HCT116 (cell line): ENCODE measurements around the gene DBNL. TPM values are rescaled to one million over a fixed set of nuclear protein-coding genes. Genes with fewer than 3 reads are reported as not detected.

Experiments
- ATAC-seq: fragments of 200-7000 bp; cut with Tn5 transposase; 2 replicates; pipeline ENCODE4 v1.9.1; 2020; ENCODE audit warnings: mild to moderate bottlenecking, moderate library complexity
- BruUV-seq: library from RNA; stranded (reverse); fragments of 400-500 nt; replicated peaks from 2 replicates; lab custom pipeline; 2021; lab: Mats Ljungman, UMichigan
- CTCF ChIA-PET: fragments of 300-600 bp; sonication (Branson Sonifier 250); formaldehyde crosslinking; loops from one replicate; lab custom pipeline; 2021; ENCODE audit warnings: antibody characterized with exemption; lab: Charles Lee
- POLR2A ChIA-PET: fragments of 300-600, 350-600 bp; sonication (Branson Sonifier 250); formaldehyde crosslinking; loops from one replicate; lab custom pipeline; 2021; ENCODE audit warnings: antibody characterized with exemption; lab: Charles Lee
- RAD21 ChIA-PET, 2 experiments: fragments of 300-600 bp; sonication (Branson Sonifier 250); formaldehyde crosslinking; loops; one replicate each; lab custom pipeline; 2023; ENCODE audit warnings: low total read pairs in 2 of 2; ENCODE audit not compliant: uncharacterized antibody in 2 of 2, unreplicated experiment in 2 of 2, low non-redundant PET in 1 of 2; lab: Charles Lee
- DNase-seq: peaks from one replicate; pipeline ENCODE4 v3.0.0-alpha.2; 2010; ENCODE audit warnings: low read depth, low spot score
- H2AFZ ChIP-seq: fragments of 200-600 bp; shearing (Covaris generic), sonication (generic); 2 replicates; pipeline ENCODE4 v1.6.1; 2017; ENCODE audit warnings: low read depth, mixed run types, mixed read lengths, antibody characterized with exemption, low read length; ENCODE audit not compliant: poor library complexity, severe bottlenecking
- H3K27ac ChIP-seq: 2 replicates; pipeline ENCODE4 v1.5.1; 2012; ENCODE audit warnings: low read depth, low read length
- H3K27me3 ChIP-seq: fragments of 200-600 bp; sonication (generic); 2 replicates; pipeline ENCODE4 v1.6.1; 2016; ENCODE audit warnings: mixed run types, low read length, mixed read lengths; ENCODE audit not compliant: insufficient read depth
- H3K36me3 ChIP-seq, 2 experiments: fragments of 200-500 bp in 1 of 2; fragments of 200-600 bp in 1 of 2; sonication (Bioruptor generic) in 1 of 2; sonication (generic) in 1 of 2; 2 replicates each; pipeline versions ENCODE4 v1.5.1 to v1.6.1; 2014 to 2016; ENCODE audit warnings: low read length in 2 of 2, inconsistent platforms in 1 of 2, mixed read lengths in 1 of 2, mixed run types in 1 of 2; ENCODE audit not compliant: insufficient read depth in 2 of 2, control insufficient read depth in 1 of 2
- H3K4me1 ChIP-seq, 2 experiments: fragments of 200-600 bp in 1 of 2; sonication (generic) in 1 of 2; 2 replicates each; pipeline versions ENCODE4 v1.5.1 to v1.6.1; 2012 to 2017; ENCODE audit warnings: low read length in 2 of 2, inconsistent platforms in 1 of 2, mild to moderate bottlenecking in 1 of 2, mixed read lengths in 1 of 2, mixed run types in 1 of 2, moderate library complexity in 1 of 2; ENCODE audit not compliant: insufficient read depth in 2 of 2, control insufficient read depth in 1 of 2
- H3K4me2 ChIP-seq: fragments of 200-600 bp; sonication (generic); 2 replicates; pipeline ENCODE4 v1.6.1; 2017; ENCODE audit warnings: mixed run types, low read length, mixed read lengths
- H3K4me3 ChIP-seq, 2 experiments: fragments of 200-600 bp in 1 of 2; sonication (generic) in 1 of 2; replicated peaks in 1 of 2; 2 replicates each; pipeline ENCODE4 v1.5.1; 2011 to 2016; ENCODE audit warnings: low read length in 2 of 2, control low read depth in 1 of 2, low read depth in 1 of 2, mild to moderate bottlenecking in 1 of 2, mixed read lengths in 1 of 2, mixed run types in 1 of 2
- H3K79me2 ChIP-seq: fragments of 200-600 bp; sonication (generic); 2 replicates; pipeline ENCODE4 v1.6.1; 2017; ENCODE audit warnings: mild to moderate bottlenecking, mixed run types, low read length, moderate library complexity, mixed read lengths; ENCODE audit not compliant: insufficient read depth
- H3K9ac ChIP-seq: fragments of 200-600 bp; sonication (generic); 2 replicates; pipeline ENCODE4 v1.6.1; 2016; ENCODE audit warnings: low read length, mixed read lengths
- H3K9me2 ChIP-seq: fragments of 200-600 bp; sonication (generic), shearing (Covaris generic); 2 replicates; pipeline ENCODE4 v1.6.1; 2017; ENCODE audit warnings: mixed run types, mild to moderate bottlenecking, moderate library complexity; ENCODE audit not compliant: insufficient read depth
- H3K9me3 ChIP-seq, 2 experiments: fragments of 200-500 bp in 1 of 2; fragments of 200-600 bp in 1 of 2; sonication (Bioruptor generic) in 1 of 2; sonication (generic) in 1 of 2; 2 replicates each; pipeline ENCODE4 v1.6.1; 2014 to 2017; ENCODE audit warnings: low read length in 2 of 2, mixed read lengths in 2 of 2, inconsistent platforms in 1 of 2, low read depth in 1 of 2, mild to moderate bottlenecking in 1 of 2, mixed run types in 1 of 2, moderate library complexity in 1 of 2; ENCODE audit not compliant: control insufficient read depth in 1 of 2, insufficient read depth in 1 of 2
- H4K20me1 ChIP-seq: fragments of 200-600 bp; sonication (generic), shearing (Covaris generic); 2 replicates; pipeline ENCODE4 v1.6.1; 2017; ENCODE audit warnings: mixed run types, mild to moderate bottlenecking, moderate library complexity; ENCODE audit not compliant: insufficient read depth
- CBX3 ChIP-seq: IDR thresholded peaks from 2 replicates; pipeline ENCODE4 v1.6.1; 2012; ENCODE audit warnings: low read depth
- CEBPB ChIP-seq: IDR thresholded peaks from 2 replicates; pipeline ENCODE4 v1.6.1; 2012; ENCODE audit warnings: low read depth
- CTCF ChIP-seq, 3 experiments: fragments of 200-600 bp in 1 of 3; sonication (generic) in 1 of 3; IDR thresholded peaks in 2 of 3; conservative IDR thresholded peaks in 1 of 3; 2 replicates each; pipeline ENCODE4 v1.5.1; 2012 to 2017; ENCODE audit warnings: low read depth in 2 of 3, low read length in 2 of 3, antibody characterized with exemption in 1 of 3, borderline replicate concordance in 1 of 3, control low read depth in 1 of 3, mild to moderate bottlenecking in 1 of 3, mixed read lengths in 1 of 3, mixed run types in 1 of 3, moderate library complexity in 1 of 3; ENCODE audit not compliant: insufficient read depth in 1 of 3
- EGR1 ChIP-seq: IDR thresholded peaks from 2 replicates; pipeline ENCODE4 v1.6.1; 2012; ENCODE audit warnings: low read depth
- ELF1 ChIP-seq: IDR thresholded peaks from 2 replicates; pipeline ENCODE4 v1.6.1; 2012; ENCODE audit warnings: low read depth, borderline replicate concordance
- EZH2 ChIP-seq: fragments of 200-600 bp; sonication (generic); IDR thresholded peaks from 2 replicates; pipeline ENCODE4 v1.6.1; 2017; ENCODE audit warnings: antibody characterized with exemption, mixed run types
- EZH2phosphoT487 ChIP-seq: fragments of 200-600 bp; IDR thresholded peaks from 2 replicates; pipeline ENCODE4 v1.6.1; 2018; ENCODE audit warnings: antibody characterized with exemption, borderline replicate concordance
- FOSL1 ChIP-seq: IDR thresholded peaks from 2 replicates; pipeline ENCODE4 v1.6.1; 2012; ENCODE audit warnings: low read depth
- JUND ChIP-seq: IDR thresholded peaks from 2 replicates; pipeline ENCODE4 v1.6.1; 2012
- MAX ChIP-seq: IDR thresholded peaks from 2 replicates; pipeline ENCODE4 v1.6.1; 2012
- RAD21 ChIP-seq: IDR thresholded peaks from 2 replicates; pipeline ENCODE4 v1.6.1; 2012; ENCODE audit warnings: low read depth, mild to moderate bottlenecking
- SIN3A ChIP-seq: IDR thresholded peaks from 2 replicates; pipeline ENCODE4 v1.6.1; 2012; ENCODE audit warnings: low read depth
- SP1 ChIP-seq: IDR thresholded peaks from 2 replicates; pipeline ENCODE4 v1.6.1; 2012; ENCODE audit warnings: low read depth
- SRF ChIP-seq: IDR thresholded peaks from 2 replicates; pipeline ENCODE4 v1.6.1; 2012; ENCODE audit warnings: low read depth
- TCF7L2 ChIP-seq: IDR thresholded peaks from 2 replicates; pipeline ENCODE4 v1.7.0; 2011; ENCODE audit warnings: borderline replicate concordance, inconsistent platforms; ENCODE audit not compliant: insufficient read depth, insufficient read length; ENCODE audit errors: extremely low read depth
- YY1 ChIP-seq: IDR thresholded peaks from 2 replicates; pipeline ENCODE4 v1.6.1; 2011; ENCODE audit warnings: low read length, low read depth, moderate library complexity, mild to moderate bottlenecking; ENCODE audit not compliant: insufficient replicate concordance; ENCODE audit errors: extremely low read depth
- ZBTB33 ChIP-seq: IDR thresholded peaks from 2 replicates; pipeline ENCODE4 v1.6.1; 2011; ENCODE audit warnings: mild to moderate bottlenecking, low read length, moderate library complexity; ENCODE audit not compliant: insufficient replicate concordance; ENCODE audit errors: extremely low read depth
- ZNF274 ChIP-seq: fragments of 200-500 bp; sonication (Bioruptor generic); IDR thresholded peaks from 2 replicates; pipeline ENCODE4 v1.6.1; 2014; ENCODE audit warnings: mild to moderate bottlenecking, low read depth, low read length, inconsistent platforms
- intact Hi-C: fragments of 100-400 bp; cut with micrococcal nuclease; formaldehyde crosslinking; loops from 2 replicates; pipeline ENCODE4 v1.10.0; 2022
- total RNA-seq: library from RNA; stranded (reverse); gene quantifications from one replicate; pipeline ENCODE4 v1.2.1, GENCODE V29; 2021; ENCODE audit not compliant: unreplicated experiment
- TF ChIP-seq, protein P1 (sequence below): IDR thresholded peaks from 2 replicates; pipeline ENCODE4 v1.6.1; 2012

Gene DBNL
- total RNA-seq, 1 experiment from 2014 or later = 39.4 TPM

DNA sequence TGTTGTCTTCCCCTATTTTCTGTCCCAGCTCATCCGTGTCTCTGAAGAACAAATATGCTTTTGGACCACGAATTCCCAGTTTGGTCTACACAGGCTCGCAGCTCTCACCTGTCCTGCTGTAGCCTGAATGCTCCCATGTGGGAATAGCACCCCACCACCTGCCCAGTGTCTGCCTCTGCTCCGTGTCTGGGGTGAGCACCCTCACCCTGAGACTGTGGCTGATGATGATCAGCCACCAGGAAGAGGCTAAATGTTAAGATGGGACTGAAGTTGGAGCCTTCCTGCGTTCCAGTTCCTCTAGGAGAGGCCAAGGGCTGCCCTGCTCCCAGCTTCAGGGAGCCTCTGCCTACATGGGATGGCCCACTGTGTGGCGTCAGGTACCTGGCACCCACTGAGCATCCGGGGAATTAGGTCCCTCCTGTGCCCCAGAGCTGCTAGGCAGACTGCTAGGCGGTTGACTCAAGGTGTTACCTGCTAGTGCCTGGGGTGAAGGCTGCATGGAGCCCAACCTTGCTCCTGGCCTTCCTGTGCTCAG lies 17.2 kb downstream of the DBNL start:
- ATAC-seq (no peak), DNase-seq (no peak)
- ChIA-PET CTCF (no interaction called here), RAD21 (no interaction called here), POLR2A (no interaction called here)
- Histone ChIP-seq H2AFZ (no peak overlapping the region), H3K4me3 (no peak overlapping the region), H3K27ac (no peak overlapping the region), H3K27me3 (no peaks in the 10 kb centered on the region), H3K36me3 (peaks cover 16 to 34% of the 10 kb centered on the region in 2 experiments; a peak in 3 of 4 replicates), H4K20me1 (no peaks in the 10 kb centered on the region), H3K79me2 (no peaks in the 10 kb centered on the region), H3K9ac (no peak overlapping the region), H3K9me2 (no peaks in the 10 kb centered on the region), H3K9me3 (no peaks in the 10 kb centered on the region), H3K4me1 (peaks cover 0 to 6% of the 10 kb centered on the region in 2 experiments; a peak in 1 of 4 replicates), H3K4me2 (no peak overlapping the region)
- intact Hi-C loops = no loop called here
- TF ChIP-seq EGR1 = no peak
- TF ChIP-seq SIN3A = no peak
- TF ChIP-seq EZH2phosphoT487 = no peak
- no peak for TF ChIP-seq FOSL1
- no peak for TF ChIP-seq SRF
- TF ChIP-seq MAX = no peak
- no peak for TF ChIP-seq RAD21
- TF ChIP-seq JUND = no peak
- no peak for TF ChIP-seq ELF1
- TF ChIP-seq TCF7L2 = no peak
- no peak for TF ChIP-seq CTCF (IDR thresholded peaks at IDR 0.05 in 2 of 3, conservative IDR thresholded peaks at IDR 0.05 in 1 of 3; ENCODE audit: borderline replicate concordance in 1 of 3, insufficient read depth in 1 of 3, low read depth in 2 of 3, low read length in 2 of 3)
- no peak for TF ChIP-seq CBX3
- no peak for TF ChIP-seq ZNF274
- TF ChIP-seq ZBTB33 = no peak
- no peak for TF ChIP-seq CEBPB
- TF ChIP-seq YY1 = no peak
- TF ChIP-seq, protein P1, sequence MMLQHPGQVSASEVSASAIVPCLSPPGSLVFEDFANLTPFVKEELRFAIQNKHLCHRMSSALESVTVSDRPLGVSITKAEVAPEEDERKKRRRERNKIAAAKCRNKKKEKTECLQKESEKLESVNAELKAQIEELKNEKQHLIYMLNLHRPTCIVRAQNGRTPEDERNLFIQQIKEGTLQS = no peak
- no peak for TF ChIP-seq EZH2
- no peak for TF ChIP-seq SP1
- BruUV-seq = TSS peak; percentile 21
